Ovary (tissue), 3 donors: ENCODE results near the gene PRLR.

Source experiments
- POLR2A ChIP-seq: fragments of 450-650 bp; IDR thresholded peaks from one replicate; pipeline ENCODE4 v1.6.1; 2017; ENCODE audit warnings: antibody characterized with exemption, mild to moderate bottlenecking, moderate library complexity
- TF ChIP-seq, protein P1 (sequence below), 3 donors: fragments of 450-650 bp in 2 of 3; fragments of 200-600 bp in 1 of 3; IDR thresholded peaks; one replicate each; pipeline versions ENCODE4 v1.5.1 to v1.8.0; 2016 to 2022; ENCODE audit warnings: antibody characterized with exemption in 3 of 3, mild to moderate bottlenecking in 1 of 3
- donor health status: DM: no; HTN: no; CAD: no.

DNA sequence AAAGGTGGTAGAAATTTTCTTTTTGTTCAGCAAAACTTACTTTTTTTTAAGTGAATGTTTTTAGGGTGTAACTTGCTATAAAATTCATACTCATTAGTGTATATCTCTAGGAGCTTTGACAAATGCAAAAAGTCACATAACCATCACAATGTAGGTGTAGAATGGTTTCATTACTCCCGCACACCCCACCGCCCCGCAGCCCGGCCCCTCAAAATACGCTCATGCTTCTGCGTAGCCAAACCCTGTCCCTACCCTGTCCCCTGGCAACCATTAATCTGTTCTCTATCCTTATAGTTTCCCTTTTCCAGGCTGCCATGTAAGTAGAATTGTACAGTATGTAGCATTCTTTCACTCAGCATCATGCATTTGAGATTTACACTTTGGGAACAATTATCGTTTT is 9.2 kb upstream of the PRLR start:
- TF ChIP-seq, protein P1, sequence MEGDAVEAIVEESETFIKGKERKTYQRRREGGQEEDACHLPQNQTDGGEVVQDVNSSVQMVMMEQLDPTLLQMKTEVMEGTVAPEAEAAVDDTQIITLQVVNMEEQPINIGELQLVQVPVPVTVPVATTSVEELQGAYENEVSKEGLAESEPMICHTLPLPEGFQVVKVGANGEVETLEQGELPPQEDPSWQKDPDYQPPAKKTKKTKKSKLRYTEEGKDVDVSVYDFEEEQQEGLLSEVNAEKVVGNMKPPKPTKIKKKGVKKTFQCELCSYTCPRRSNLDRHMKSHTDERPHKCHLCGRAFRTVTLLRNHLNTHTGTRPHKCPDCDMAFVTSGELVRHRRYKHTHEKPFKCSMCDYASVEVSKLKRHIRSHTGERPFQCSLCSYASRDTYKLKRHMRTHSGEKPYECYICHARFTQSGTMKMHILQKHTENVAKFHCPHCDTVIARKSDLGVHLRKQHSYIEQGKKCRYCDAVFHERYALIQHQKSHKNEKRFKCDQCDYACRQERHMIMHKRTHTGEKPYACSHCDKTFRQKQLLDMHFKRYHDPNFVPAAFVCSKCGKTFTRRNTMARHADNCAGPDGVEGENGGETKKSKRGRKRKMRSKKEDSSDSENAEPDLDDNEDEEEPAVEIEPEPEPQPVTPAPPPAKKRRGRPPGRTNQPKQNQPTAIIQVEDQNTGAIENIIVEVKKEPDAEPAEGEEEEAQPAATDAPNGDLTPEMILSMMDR (IDR thresholded peaks at IDR 0.05): no peak
- TF ChIP-seq POLR2A: no peak
